T-helper 1 cell treated with Interleukin-12 subunit alpha and Interleukin-12 subunit beta and Interleukin-4 antibody, amounts not matched to agents 30 μg/mL and 1 μg/mL, for 36 hours (primary cell): ENCODE measurements around the gene GUCY2C.
"Not testable (repeated sequence)": the region's sequence is repeated elsewhere in the genome, so short reads cannot be mapped to it uniquely, and the experiment has no call there.

Source experiments
- H3K27ac Mint-ChIP-seq: one replicate; pipeline ENCODE4 v1.8.0; 2021; ENCODE audit warnings: mild to moderate bottlenecking, mixed read lengths
- H3K27me3 Mint-ChIP-seq: one replicate; pipeline ENCODE4 v1.8.0; 2021; ENCODE audit warnings: low read depth, mixed read lengths
- H3K36me3 Mint-ChIP-seq: one replicate; pipeline ENCODE4 v1.8.0; 2021; ENCODE audit warnings: low read depth, mixed read lengths
- H3K4me1 Mint-ChIP-seq: one replicate; pipeline ENCODE4 v1.8.0; 2021; ENCODE audit warnings: low read depth, mixed read lengths
- H3K4me3 Mint-ChIP-seq: one replicate; pipeline ENCODE4 v1.8.0; 2021; ENCODE audit warnings: mild to moderate bottlenecking, moderate library complexity, mixed read lengths
- H3K9me3 Mint-ChIP-seq: one replicate; pipeline ENCODE4 v1.8.0; 2021; ENCODE audit warnings: mixed read lengths

The GUCY2C gene

GRCh38 chr12:14696265-14696741 lies at the start of gene GUCY2C:
Gene GUCY2C, minus strand, starts transcription at chr12:14696599. Its CDS starts 151 bp downstream, at chr12:14696448.
- no peaks in the 10 kb centered on the region for H3K9me3 Mint-ChIP-seq
- peaks cover 4% of the 10 kb centered on the region for H3K27me3 Mint-ChIP-seq
- no peaks in the 10 kb centered on the region for H3K36me3 Mint-ChIP-seq
- no peaks in the 10 kb centered on the region for H3K4me1 Mint-ChIP-seq
- H3K4me3 Mint-ChIP-seq = no peak within 1 kb of the TSS
- no peak within 1 kb of the TSS for H3K27ac Mint-ChIP-seq

GRCh38 chr12:14743061-14743460 lies 46.7 kb upstream of the GUCY2C start:
- no peaks in the 10 kb centered on the region for H3K4me1 Mint-ChIP-seq
- peaks cover 1% of the 10 kb centered on the region for H3K36me3 Mint-ChIP-seq
- H3K27ac Mint-ChIP-seq = no peak overlapping the region
- H3K9me3 Mint-ChIP-seq = peaks cover 17% of the 10 kb centered on the region
- no peaks in the 10 kb centered on the region for H3K27me3 Mint-ChIP-seq
- H3K4me3 Mint-ChIP-seq = no peak overlapping the region

- no peaks in the 10 kb centered on the region for H3K36me3 Mint-ChIP-seq
- peaks cover 14% of the 10 kb centered on the region for H3K9me3 Mint-ChIP-seq
- no peaks in the 10 kb centered on the region for H3K4me1 Mint-ChIP-seq
- H3K27me3 Mint-ChIP-seq = no peaks in the 10 kb centered on the region
- H3K4me3 Mint-ChIP-seq = no peak overlapping the region
- H3K27ac Mint-ChIP-seq = no peak overlapping the region
Observed at GRCh38 chr12:14741942-14742341, 45.5 kb upstream of the GUCY2C start.

GRCh38 chr12:14741153-14741552 lies 44.8 kb upstream of the GUCY2C start:
- no peaks in the 10 kb centered on the region for H3K27me3 Mint-ChIP-seq
- H3K36me3 Mint-ChIP-seq = no peaks in the 10 kb centered on the region
- H3K4me1 Mint-ChIP-seq = no peaks in the 10 kb centered on the region
- no peak overlapping the region for H3K27ac Mint-ChIP-seq
- H3K4me3 Mint-ChIP-seq = no peak overlapping the region
- H3K9me3 Mint-ChIP-seq = peaks cover 9% of the 10 kb centered on the region

- H3K36me3 Mint-ChIP-seq, H3K4me1 Mint-ChIP-seq, H3K4me3 Mint-ChIP-seq, H3K9me3 Mint-ChIP-seq, H3K27ac Mint-ChIP-seq, H3K27me3 Mint-ChIP-seq: not testable (repeated sequence)
Observed at GRCh38 chr12:14736441-14736840, 40.0 kb upstream of the GUCY2C start.

- no peaks in the 10 kb centered on the region for H3K36me3 Mint-ChIP-seq
- no peaks in the 10 kb centered on the region for H3K9me3 Mint-ChIP-seq
- no peaks in the 10 kb centered on the region for H3K4me1 Mint-ChIP-seq
- no peak overlapping the region for H3K4me3 Mint-ChIP-seq
- H3K27ac Mint-ChIP-seq = no peak overlapping the region
- H3K27me3 Mint-ChIP-seq = peaks cover 22% of the 10 kb centered on the region
Observed at GRCh38 chr12:14731821-14732220, 35.4 kb upstream of the GUCY2C start.

GRCh38 chr12:14729586-14729985 lies 33.2 kb upstream of the GUCY2C start:
- peaks cover 22% of the 10 kb centered on the region for H3K27me3 Mint-ChIP-seq
- H3K36me3 Mint-ChIP-seq = no peaks in the 10 kb centered on the region

GRCh38 chr12:14723763-14724162 lies 27.4 kb upstream of the GUCY2C start:
- Mint-ChIP-seq H3K4me3 (no peak overlapping the region), H3K36me3 (no peaks in the 10 kb centered on the region), H3K27me3 (peaks cover 26% of the 10 kb centered on the region), H3K9me3 (peaks cover 11% of the 10 kb centered on the region), H3K27ac (no peak overlapping the region), H3K4me1 (peaks cover 2% of the 10 kb centered on the region)

More at GRCh38 chr12:14729586-14729985, 33.2 kb upstream of the GUCY2C start:
- no peaks in the 10 kb centered on the region for H3K4me1 Mint-ChIP-seq
- peaks cover 10% of the 10 kb centered on the region for H3K9me3 Mint-ChIP-seq
- H3K4me3 Mint-ChIP-seq = no peak overlapping the region
- H3K27ac Mint-ChIP-seq = no peak overlapping the region

GRCh38 chr12:14716848-14717444 lies 20.5 kb upstream of the GUCY2C start:
- no peaks in the 10 kb centered on the region for H3K9me3 Mint-ChIP-seq
- H3K4me1 Mint-ChIP-seq = peaks cover 4% of the 10 kb centered on the region
- no peak overlapping the region for H3K27ac Mint-ChIP-seq
- H3K36me3 Mint-ChIP-seq = no peaks in the 10 kb centered on the region
- no peak overlapping the region for H3K4me3 Mint-ChIP-seq
- H3K27me3 Mint-ChIP-seq = peaks cover 22% of the 10 kb centered on the region

- H3K9me3 Mint-ChIP-seq = no peaks in the 10 kb centered on the region
- H3K36me3 Mint-ChIP-seq = no peaks in the 10 kb centered on the region
- H3K27ac Mint-ChIP-seq = no peak overlapping the region
- peaks cover 8% of the 10 kb centered on the region for H3K4me1 Mint-ChIP-seq
- H3K4me3 Mint-ChIP-seq = no peak overlapping the region
- peaks cover 21% of the 10 kb centered on the region for H3K27me3 Mint-ChIP-seq
Observed at GRCh38 chr12:14714437-14714836, 18.0 kb upstream of the GUCY2C start.

- Mint-ChIP-seq H3K27ac (no peak overlapping the region), H3K4me1 (peaks cover 5% of the 10 kb centered on the region), H3K9me3 (no peaks in the 10 kb centered on the region), H3K36me3 (no peaks in the 10 kb centered on the region), H3K27me3 (peaks cover 36% of the 10 kb centered on the region), H3K4me3 (no peak overlapping the region)
Observed at GRCh38 chr12:14710632-14711320, 14.4 kb upstream of the GUCY2C start.

- Mint-ChIP-seq H3K36me3 (no peaks in the 10 kb centered on the region), H3K9me3 (no peaks in the 10 kb centered on the region), H3K27ac (no peak overlapping the region), H3K4me1 (no peaks in the 10 kb centered on the region), H3K27me3 (peaks cover 7% of the 10 kb centered on the region), H3K4me3 (no peak overlapping the region)
Observed at GRCh38 chr12:14701809-14702568, 5.6 kb upstream of the GUCY2C start.

GRCh38 chr12:14700935-14701334 lies 4.5 kb upstream of the GUCY2C start:
- H3K36me3 Mint-ChIP-seq = no peaks in the 10 kb centered on the region
- no peaks in the 10 kb centered on the region for H3K9me3 Mint-ChIP-seq
- peaks cover 4% of the 10 kb centered on the region for H3K27me3 Mint-ChIP-seq
- no peak overlapping the region for H3K4me3 Mint-ChIP-seq
- no peak overlapping the region for H3K27ac Mint-ChIP-seq
- H3K4me1 Mint-ChIP-seq = no peaks in the 10 kb centered on the region

- no peaks in the 10 kb centered on the region for H3K36me3 Mint-ChIP-seq
- H3K27ac Mint-ChIP-seq = no peak overlapping the region
- no peaks in the 10 kb centered on the region for H3K4me1 Mint-ChIP-seq
- no peaks in the 10 kb centered on the region for H3K9me3 Mint-ChIP-seq
- H3K4me3 Mint-ChIP-seq = no peak overlapping the region
- peaks cover 4% of the 10 kb centered on the region for H3K27me3 Mint-ChIP-seq
Observed at GRCh38 chr12:14699923-14700322, 3.5 kb upstream of the GUCY2C start.

- Mint-ChIP-seq H3K27ac (no peak overlapping the region), H3K36me3 (no peaks in the 10 kb centered on the region), H3K4me3 (no peak overlapping the region), H3K9me3 (no peaks in the 10 kb centered on the region), H3K27me3 (peaks cover 4% of the 10 kb centered on the region), H3K4me1 (no peaks in the 10 kb centered on the region)
Observed at GRCh38 chr12:14698555-14698954, 2.2 kb upstream of the GUCY2C start.
